Measurements from ENCODE around the gene CREG1.
A peak's percentile ranks its signal among the peaks of the same experiment; 100 is the strongest.

The CREG1 gene

GRCh38 chr1:167541610-167542009 lies 12.0 kb downstream of the CREG1 start:
- no peak overlapping the region for H3K23ac ChIP-seq (ENCODE audit: low read length in 2 of 2)
- no peak overlapping the region for H4K8ac ChIP-seq (ENCODE audit: low read length)
- no peaks in the 10 kb centered on the region for H3K27me3 ChIP-seq (ENCODE audit: control insufficient read depth in 1 of 2, insufficient read depth in 1 of 2, low read length in 2 of 2)
- H3K4me3 ChIP-seq (ENCODE audit: insufficient read depth in 1 of 2, low read depth in 1 of 2, low read length in 2 of 2): no peak overlapping the region
- H2BK5ac ChIP-seq (ENCODE audit: low read depth, low read length, poor library complexity, severe bottlenecking): no peak overlapping the region
- no peaks in the 10 kb centered on the region for H3K9me3 ChIP-seq (ENCODE audit: control insufficient read depth, low read length)
- WGBS: 0% methylated on average over 1 of the region's 1 CpG
- H2AFZ ChIP-seq (ENCODE audit: low read depth, low read length): no peak overlapping the region
- no peak overlapping the region for H3K14ac ChIP-seq (ENCODE audit: low read length in 2 of 2)
- H2AK5ac ChIP-seq (ENCODE audit: low read length, severe bottlenecking): no peak overlapping the region
- no peaks in the 10 kb centered on the region for H3K79me1 ChIP-seq (replicated peaks; ENCODE audit: low read length, poor library complexity, severe bottlenecking)
- no peak overlapping the region for H3K9ac ChIP-seq (ENCODE audit: low read length)
- H3K27ac ChIP-seq (ENCODE audit: low read length, poor library complexity, severe bottlenecking): no peak overlapping the region
- H3K4ac ChIP-seq (ENCODE audit: low read depth in 1 of 2, low read length in 2 of 2): no peak overlapping the region
- no peak for DNase-seq
- H3K4me1 ChIP-seq (ENCODE audit: control insufficient read depth, insufficient read depth, low read depth, low read length): peaks cover 2% of the 10 kb centered on the region
- no peak overlapping the region for H2BK15ac ChIP-seq (ENCODE audit: low read depth, poor library complexity, severe bottlenecking)
- H2BK12ac ChIP-seq (ENCODE audit: low read length in 2 of 2): no peak overlapping the region
- H2BK120ac ChIP-seq (ENCODE audit: low read depth, low read length): no peak overlapping the region
- no peak overlapping the region for H4K91ac ChIP-seq (ENCODE audit: low read length)
- no peak overlapping the region for H3K4me2 ChIP-seq (ENCODE audit: low read length, poor library complexity, severe bottlenecking)
- peaks cover 0 to 35% of the 10 kb centered on the region in 2 experiments for H3K36me3 ChIP-seq (ENCODE audit: control insufficient read depth in 1 of 2, insufficient read depth in 2 of 2, low read depth in 1 of 2, low read length in 2 of 2)
- no peak overlapping the region for H3K18ac ChIP-seq (ENCODE audit: low read depth in 1 of 2, low read length in 2 of 2)

- no peak overlapping the region for H4K91ac ChIP-seq (ENCODE audit: low read length)
Measured at GRCh38 chr1:167541003-167541402, 12.6 kb downstream of the CREG1 start.

GRCh38 chr1:167538657-167539056 lies 14.9 kb downstream of the CREG1 start:
- H4K91ac ChIP-seq (ENCODE audit: low read length): no peak overlapping the region
- no peak overlapping the region for H2AFZ ChIP-seq (ENCODE audit: low read depth, low read length)
- H3K14ac ChIP-seq (ENCODE audit: low read length in 2 of 2): no peak overlapping the region
- H3K79me1 ChIP-seq (replicated peaks; ENCODE audit: low read length, poor library complexity, severe bottlenecking): no peaks in the 10 kb centered on the region
- H3K23ac ChIP-seq (ENCODE audit: low read length in 2 of 2): no peak overlapping the region
- H3K4me3 ChIP-seq (ENCODE audit: insufficient read depth in 1 of 2, low read depth in 1 of 2, low read length in 2 of 2): no peak overlapping the region
- WGBS: 68% methylated on average over 4 of the region's 5 CpGs
- H2AK5ac ChIP-seq (ENCODE audit: low read length, severe bottlenecking): no peak overlapping the region
- H3K4me1 ChIP-seq (ENCODE audit: control insufficient read depth, insufficient read depth, low read depth, low read length): no peaks in the 10 kb centered on the region
- H3K27me3 ChIP-seq (ENCODE audit: control insufficient read depth in 1 of 2, insufficient read depth in 1 of 2, low read length in 2 of 2): peaks cover 0 to 8% of the 10 kb centered on the region in 2 experiments
- H3K9ac ChIP-seq (ENCODE audit: low read length): no peak overlapping the region
- H3K4ac ChIP-seq (ENCODE audit: low read depth in 1 of 2, low read length in 2 of 2): no peak overlapping the region
- no peak overlapping the region for H4K8ac ChIP-seq (ENCODE audit: low read length)
- H3K18ac ChIP-seq (ENCODE audit: low read depth in 1 of 2, low read length in 2 of 2): no peak overlapping the region
- no peak overlapping the region for H2BK15ac ChIP-seq (ENCODE audit: low read depth, poor library complexity, severe bottlenecking)
- no peak overlapping the region for H3K27ac ChIP-seq (ENCODE audit: low read length, poor library complexity, severe bottlenecking)
- no peak overlapping the region for H2BK120ac ChIP-seq (ENCODE audit: low read depth, low read length)
- H2BK12ac ChIP-seq (ENCODE audit: low read length in 2 of 2): no peak overlapping the region
- peaks cover 0 to 8% of the 10 kb centered on the region in 2 experiments for H3K36me3 ChIP-seq (ENCODE audit: control insufficient read depth in 1 of 2, insufficient read depth in 2 of 2, low read depth in 1 of 2, low read length in 2 of 2)
- H3K4me2 ChIP-seq (ENCODE audit: low read length, poor library complexity, severe bottlenecking): no peak overlapping the region
- H3K9me3 ChIP-seq (ENCODE audit: control insufficient read depth, low read length): no peaks in the 10 kb centered on the region
- no peak overlapping the region for H2BK5ac ChIP-seq (ENCODE audit: low read depth, low read length, poor library complexity, severe bottlenecking)
- DNase-seq: no peak

More at GRCh38 chr1:167541003-167541402, 12.6 kb downstream of the CREG1 start:
- no peak for DNase-seq
- Histone ChIP-seq H2BK15ac (ENCODE audit: low read depth, poor library complexity, severe bottlenecking) (no peak overlapping the region), H2AK5ac (ENCODE audit: low read length, severe bottlenecking) (no peak overlapping the region), H3K9me3 (ENCODE audit: control insufficient read depth, low read length) (no peaks in the 10 kb centered on the region), H3K9ac (ENCODE audit: low read length) (peak overlapping the region; percentile 28), H3K18ac (ENCODE audit: low read depth in 1 of 2, low read length in 2 of 2) (no peak overlapping the region), H3K4me1 (ENCODE audit: control insufficient read depth, insufficient read depth, low read depth, low read length) (peaks cover 2% of the 10 kb centered on the region), H3K4me2 (ENCODE audit: low read length, poor library complexity, severe bottlenecking) (no peak overlapping the region), H3K27ac (ENCODE audit: low read length, poor library complexity, severe bottlenecking) (no peak overlapping the region), H2AFZ (ENCODE audit: low read depth, low read length) (no peak overlapping the region), H2BK120ac (ENCODE audit: low read depth, low read length) (no peak overlapping the region), H3K23ac (ENCODE audit: low read length in 2 of 2) (no peak overlapping the region), H2BK5ac (ENCODE audit: low read depth, low read length, poor library complexity, severe bottlenecking) (no peak overlapping the region), H4K8ac (ENCODE audit: low read length) (no peak overlapping the region), H3K4me3 (ENCODE audit: insufficient read depth in 1 of 2, low read depth in 1 of 2, low read length in 2 of 2) (no peak overlapping the region), H2BK12ac (ENCODE audit: low read length in 2 of 2) (no peak overlapping the region), H3K27me3 (ENCODE audit: control insufficient read depth in 1 of 2, insufficient read depth in 1 of 2, low read length in 2 of 2) (no peaks in the 10 kb centered on the region), H3K79me1 (replicated peaks; ENCODE audit: low read length, poor library complexity, severe bottlenecking) (no peaks in the 10 kb centered on the region), H3K36me3 (ENCODE audit: control insufficient read depth in 1 of 2, insufficient read depth in 2 of 2, low read depth in 1 of 2, low read length in 2 of 2) (peaks cover 0 to 31% of the 10 kb centered on the region in 2 experiments), H3K4ac (ENCODE audit: low read depth in 1 of 2, low read length in 2 of 2) (no peak overlapping the region), H3K14ac (ENCODE audit: low read length in 2 of 2) (no peak overlapping the region)

GRCh38 chr1:167533851-167534300 lies 19.7 kb downstream of the CREG1 start:
- no peak overlapping the region for H2BK15ac ChIP-seq (ENCODE audit: low read depth, poor library complexity, severe bottlenecking)
- H3K79me1 ChIP-seq (replicated peaks; ENCODE audit: low read length, poor library complexity, severe bottlenecking): no peaks in the 10 kb centered on the region
- H4K91ac ChIP-seq (ENCODE audit: low read length): no peak overlapping the region
- H3K9me3 ChIP-seq (ENCODE audit: control insufficient read depth, low read length): no peaks in the 10 kb centered on the region
- H3K18ac ChIP-seq (ENCODE audit: low read depth in 1 of 2, low read length in 2 of 2): no peak overlapping the region
- peaks cover 3 to 22% of the 10 kb centered on the region in 2 experiments for H3K27me3 ChIP-seq (ENCODE audit: control insufficient read depth in 1 of 2, insufficient read depth in 1 of 2, low read length in 2 of 2)
- no peak overlapping the region for H3K4me2 ChIP-seq (ENCODE audit: low read length, poor library complexity, severe bottlenecking)
- no peak overlapping the region for H2BK12ac ChIP-seq (ENCODE audit: low read length in 2 of 2)
- H2BK120ac ChIP-seq (ENCODE audit: low read depth, low read length): no peak overlapping the region
- H4K8ac ChIP-seq (ENCODE audit: low read length): no peak overlapping the region
- no peak overlapping the region for H3K4ac ChIP-seq (ENCODE audit: low read depth in 1 of 2, low read length in 2 of 2)
- no peak overlapping the region for H3K4me3 ChIP-seq (ENCODE audit: insufficient read depth in 1 of 2, low read depth in 1 of 2, low read length in 2 of 2)
- no peak overlapping the region for H2AK5ac ChIP-seq (ENCODE audit: low read length, severe bottlenecking)
- H3K4me1 ChIP-seq (ENCODE audit: control insufficient read depth, insufficient read depth, low read depth, low read length): no peaks in the 10 kb centered on the region
- 14% methylated on average over 8 of the region's 8 CpGs for WGBS
- no peak overlapping the region for H3K9ac ChIP-seq (ENCODE audit: low read length)
- no peak overlapping the region for H2BK5ac ChIP-seq (ENCODE audit: low read depth, low read length, poor library complexity, severe bottlenecking)
- DNase-seq: peak; percentile 66
- H2AFZ ChIP-seq (ENCODE audit: low read depth, low read length): no peak overlapping the region
- H3K23ac ChIP-seq (ENCODE audit: low read length in 2 of 2): no peak overlapping the region
- H3K14ac ChIP-seq (ENCODE audit: low read length in 2 of 2): no peak overlapping the region
- no peak overlapping the region for H3K27ac ChIP-seq (ENCODE audit: low read length, poor library complexity, severe bottlenecking)
- no peaks in the 10 kb centered on the region for H3K36me3 ChIP-seq (ENCODE audit: control insufficient read depth in 1 of 2, insufficient read depth in 2 of 2, low read depth in 1 of 2, low read length in 2 of 2)

Data from mesenchymal stem cell (in vitro differentiated cells and primary cell).